K562 (cell line): ENCODE data around the gene FAM111B. TPM values are rescaled to one million over a fixed set of nuclear protein-coding genes. Genes with fewer than 3 reads are reported as not detected.

Source experiments
- BRCA1 ChIP-seq, 2 experiments: fragments of 450-650 bp in 1 of 2; sonication (generic) in 1 of 2; formaldehyde crosslinking in 1 of 2; IDR thresholded peaks; 2 replicates each; pipeline versions ENCODE4 v1.5.0 to v1.6.1; 2017 to 2020; ENCODE audit warnings: mild to moderate bottlenecking in 1 of 2, missing genetic modification reagents in 1 of 2
- CHD2 ChIP-seq: IDR thresholded peaks from 2 replicates; pipeline ENCODE4 v1.6.1; 2011; ENCODE audit warnings: low read depth, low read length
- CXXC5 ChIP-seq: fragments of 250-450 bp; sonication (Bioruptor Pico); IDR thresholded peaks from 2 replicates; pipeline ENCODE4 v1.8.0; 2022; ENCODE audit warnings: inconsistent platforms, mild to moderate bottlenecking, moderate library complexity
- DEAF1 ChIP-seq: fragments of 450-650 bp; formaldehyde crosslinking; IDR thresholded peaks from 2 replicates; pipeline ENCODE4 v1.4.0; 2020; ENCODE audit warnings: mild to moderate bottlenecking, moderate library complexity
- ELF4 ChIP-seq: fragments of 450-650 bp; formaldehyde crosslinking; IDR thresholded peaks from 2 replicates; pipeline ENCODE4 v1.4.0; 2022; ENCODE audit warnings: missing genetic modification characterization
- ELK3 ChIP-seq: fragments of 450-650 bp; formaldehyde crosslinking; IDR thresholded peaks from 2 replicates; pipeline ENCODE4 v1.4.0; 2020; ENCODE audit warnings: mild to moderate bottlenecking
- EP400 ChIP-seq: fragments of 450-650 bp; IDR thresholded peaks from 2 replicates; pipeline ENCODE4 v1.6.1; 2017; ENCODE audit warnings: antibody characterized with exemption, mild to moderate bottlenecking, moderate library complexity
- FOXP1 ChIP-seq: sonication (generic); formaldehyde crosslinking; IDR thresholded peaks from 2 replicates; pipeline ENCODE4 v1.8.0; 2022; ENCODE audit warnings: mild to moderate bottlenecking, missing genetic modification reagents
- HMG20A ChIP-seq: fragments of 450-650 bp; formaldehyde crosslinking; conservative IDR thresholded peaks from 2 replicates; pipeline ENCODE4 v1.4.0; 2020; ENCODE audit warnings: mild to moderate bottlenecking, mixed read lengths
- KDM4B ChIP-seq, 2 experiments: fragments of 450-650 bp in 1 of 2; sonication (generic) in 1 of 2; IDR thresholded peaks; 2 replicates each; pipeline ENCODE4 v1.6.1; 2016 to 2017; ENCODE audit warnings: borderline replicate concordance in 2 of 2, antibody characterized with exemption in 1 of 2, low read depth in 1 of 2, mild to moderate bottlenecking in 1 of 2
- KLF16 ChIP-seq: IDR thresholded peaks from 2 replicates; pipeline ENCODE4 v1.6.1; 2016; ENCODE audit warnings: antibody characterized with exemption
- OTX1 ChIP-seq: fragments of 450-650 bp; formaldehyde crosslinking; IDR thresholded peaks from 2 replicates; pipeline ENCODE4 v1.4.0; 2022; ENCODE audit warnings: mild to moderate bottlenecking
- PKNOX1 ChIP-seq: fragments of 450-650 bp; IDR thresholded peaks from 2 replicates; pipeline ENCODE4 v1.6.1; 2016
- RB1 ChIP-seq: fragments of 450-650 bp; IDR thresholded peaks from 2 replicates; pipeline ENCODE4 v1.6.1; 2017; ENCODE audit warnings: low read depth, mild to moderate bottlenecking
- TSHZ1 ChIP-seq: fragments of 250-450 bp; sonication (Bioruptor Pico); IDR thresholded peaks from 2 replicates; pipeline ENCODE4 v1.4.0; 2020; ENCODE audit warnings: mild to moderate bottlenecking, moderate library complexity
- ZBTB17 ChIP-seq: fragments of 450-650 bp; formaldehyde crosslinking; IDR thresholded peaks from 2 replicates; pipeline ENCODE4 v1.4.0; 2020; ENCODE audit warnings: mild to moderate bottlenecking
- ZBTB43 ChIP-seq: sonication (generic); formaldehyde crosslinking; IDR thresholded peaks from 2 replicates; pipeline ENCODE4 v1.8.0; 2023; ENCODE audit warnings: mild to moderate bottlenecking, missing genetic modification reagents
- ZC3H11A ChIP-seq: IDR thresholded peaks from 2 replicates; pipeline ENCODE4 v1.6.1; 2012; ENCODE audit warnings: low read depth, low read length, improper control_type of control experiment
- ZNF644 ChIP-seq: fragments of 200-800 bp; sonication (Bioruptor generic); IDR thresholded peaks from 2 replicates; pipeline ENCODE4 v1.6.1; 2016; ENCODE audit warnings: low read depth, missing genetic modification characterization, missing compliant biosample characterization
- ZNF780A ChIP-seq: fragments of 250-450 bp; sonication (Bioruptor Pico); IDR thresholded peaks from 2 replicates; pipeline ENCODE4 v1.5.0; 2021; ENCODE audit warnings: mild to moderate bottlenecking
- polyA plus RNA-seq, 8 experiments: library from polyadenylated mRNA; depleted of rRNA in 4 of 8; stranded (reverse) in 5 of 8; unstranded in 3 of 8; fragments of >200 nt; fragmentation: Nextera tagmentation in 2 of 8; fragmentation: Illumina TruSeq in 1 of 8; extraction: Ambion mirVana in 2 of 8; extraction: Trizol in 1 of 8; gene quantifications; 2 replicates each; pipeline versions ENCODE4 v1.2.1 to v1.2.3, GENCODE V29; 2011 to 2014; ENCODE audit warnings: inconsistent platforms in 1 of 8, missing spikeins in 1 of 8
- total RNA-seq, 7 experiments: library from RNA; depleted of rRNA in 6 of 7; stranded (reverse); fragments of >200 nt in 6 of 7; fragmentation: Illumina TruSeq in 2 of 7; extraction: Trizol in 2 of 7; gene quantifications; 2 replicates each; pipeline versions ENCODE4 v1.2.1 to v1.2.3, GENCODE V29; 2011 to 2021; ENCODE audit warnings: low replicate concordance in 1 of 7

FAM111B gene
- total and polyA plus RNA-seq, 9 of the 15 experiments (the other 6 are each of a cell fraction or from before 2014, with no cell fraction given), result 0.01 to 0.33 (median 0.06) TPM; not detected in 5

- TF ChIP-seq PKNOX1 (no peak), ZBTB17 (CRISPR knock-in tag) (0 out of 2 replicates have a peak, but pooled peaks have one; percentile 49), ZNF780A (CRISPR knock-in tag) (no peak), OTX1 (CRISPR knock-in tag) (no peak), ZNF644 (no peak), ELK3 (CRISPR knock-in tag) (no peak), TSHZ1 (CRISPR knock-in tag) (no peak), ZBTB43 (CRISPR knock-in tag) (no peak), DEAF1 (CRISPR knock-in tag) (peak; percentile 66), KDM4B (IDR thresholded peaks at IDR 0.05; ENCODE audit: borderline replicate concordance in 2 of 2, low read depth in 1 of 2) (no peak), KLF16 (peak; percentile 52; the same call in 1 of the 2 replicates), CXXC5 (CRISPR knock-in tag) (no peak; the same call in 1 of the 2 replicates), FOXP1 (CRISPR knock-in tag) (no peak), EP400 (no peak), RB1 (peak; percentile 62; the same call in 1 of the 2 replicates), ZC3H11A (no peak), ELF4 (no peak), HMG20A (no peak), BRCA1 (IDR thresholded peaks at IDR 0.05) (no peak), BRCA1 (CRISPR knock-in tag; IDR thresholded peaks at IDR 0.05) (no peak), CHD2 (no peak)
Measured at GRCh38 chr11:59135648-59136461, 28.8 kb downstream of the FAM111B start (continued).
